Mesothelial cell of epicardium (in vitro differentiated cells): ENCODE measurements around the gene GCDH. TPM values are rescaled to one million over a fixed set of nuclear protein-coding genes. Genes with fewer than 3 reads are reported as not detected.

ENCODE experiments used
- DNase-seq, 2 experiments: peaks; one replicate each; pipeline ENCODE4 v3.0.0; 2021; ENCODE audit warnings: low spot score in 2 of 2; ENCODE audit not compliant: unreplicated experiment in 2 of 2
- H3K27ac Mint-ChIP-seq: 2 replicates; pipeline ENCODE4 v1.8.0; 2021; ENCODE audit warnings: mixed read lengths
- H3K27me3 Mint-ChIP-seq: 2 replicates; pipeline ENCODE4 v1.8.0; 2021; ENCODE audit warnings: low read depth, mixed read lengths
- H3K36me3 Mint-ChIP-seq: 2 replicates; pipeline ENCODE4 v1.8.0; 2021; ENCODE audit warnings: mixed read lengths
- H3K4me1 Mint-ChIP-seq: 2 replicates; pipeline ENCODE4 v1.8.0; 2021; ENCODE audit warnings: mixed read lengths
- H3K4me3 Mint-ChIP-seq: 2 replicates; pipeline ENCODE4 v1.8.0; 2021; ENCODE audit warnings: mild to moderate bottlenecking, moderate library complexity, mixed read lengths
- H3K9me3 Mint-ChIP-seq: 2 replicates; pipeline ENCODE4 v1.8.0; 2021; ENCODE audit warnings: mixed read lengths
- microRNA-seq: library from miRNA; unstranded; fragments of <30 nt; microRNA quantifications from one replicate; pipeline ENCODE4 v1.2.0, GENCODE V29; 2021; ENCODE audit warnings: inconsistent platforms, mixed read lengths
- total RNA-seq: library from RNA; stranded (reverse); gene quantifications from 3 replicates; pipeline ENCODE4 v1.2.1, GENCODE V29; 2021
- TF ChIP-seq, protein P1 (sequence below): fragments of 200-600 bp; sonication (generic); IDR thresholded peaks from one replicate; pipeline ENCODE4 v1.5.0; 2021; ENCODE audit warnings: antibody characterized with exemption; ENCODE audit not compliant: unreplicated experiment

The GCDH gene
- total RNA-seq, 1 donor from 2014 or later: 31.5 TPM

DNA sequence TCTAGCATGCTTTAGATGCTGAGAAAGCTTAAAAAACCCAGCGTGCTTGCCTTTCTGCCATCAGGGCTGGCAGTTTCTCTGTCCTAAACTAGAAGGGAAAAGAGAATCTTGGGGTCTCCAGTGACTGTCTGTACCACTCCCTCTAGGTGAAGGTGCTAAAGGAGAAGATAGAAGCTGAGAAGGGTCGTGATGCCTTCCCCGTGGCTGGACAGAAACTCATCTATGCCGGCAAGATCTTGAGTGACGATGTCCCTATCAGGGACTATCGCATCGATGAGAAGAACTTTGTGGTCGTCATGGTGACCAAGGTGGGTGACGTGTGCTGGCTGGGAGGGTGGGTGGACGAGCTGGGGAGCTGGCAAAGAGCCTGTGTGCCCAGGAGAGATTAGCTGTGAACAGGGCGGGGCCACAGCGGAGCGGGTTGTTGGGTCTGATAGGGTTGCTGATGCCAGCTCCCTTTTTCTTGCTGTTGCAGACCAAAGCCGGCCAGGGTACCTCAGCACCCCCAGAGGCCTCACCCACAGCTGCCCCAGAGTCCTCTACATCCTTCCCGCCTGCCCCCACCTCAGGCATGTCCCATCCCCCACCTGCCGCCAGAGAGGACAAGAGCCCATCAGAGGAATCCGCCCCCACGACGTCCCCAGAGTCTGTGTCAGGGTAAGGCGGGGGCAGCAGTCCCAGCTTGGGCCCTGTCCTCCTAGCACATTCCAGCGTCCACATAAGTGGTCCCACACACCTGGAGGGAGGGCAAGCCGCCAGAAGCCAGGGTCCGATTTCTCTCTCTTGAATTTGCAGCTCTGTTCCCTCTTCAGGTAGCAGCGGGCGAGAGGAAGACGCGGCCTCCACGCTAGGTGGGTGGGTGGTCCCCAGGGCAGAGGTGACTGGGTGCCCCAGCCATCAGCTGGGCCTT is 57.0 kb downstream of the GCDH start:
- H3K27ac Mint-ChIP-seq: peak overlapping the region; percentile 58
- no peak overlapping the region for H3K4me3 Mint-ChIP-seq
- DNase-seq: no peak
- H3K36me3 Mint-ChIP-seq: peaks cover 36% of the 10 kb centered on the region
- no peaks in the 10 kb centered on the region for H3K9me3 Mint-ChIP-seq
- peaks cover 28% of the 10 kb centered on the region for H3K4me1 Mint-ChIP-seq
- no peaks in the 10 kb centered on the region for H3K27me3 Mint-ChIP-seq
- TF ChIP-seq, protein P1, sequence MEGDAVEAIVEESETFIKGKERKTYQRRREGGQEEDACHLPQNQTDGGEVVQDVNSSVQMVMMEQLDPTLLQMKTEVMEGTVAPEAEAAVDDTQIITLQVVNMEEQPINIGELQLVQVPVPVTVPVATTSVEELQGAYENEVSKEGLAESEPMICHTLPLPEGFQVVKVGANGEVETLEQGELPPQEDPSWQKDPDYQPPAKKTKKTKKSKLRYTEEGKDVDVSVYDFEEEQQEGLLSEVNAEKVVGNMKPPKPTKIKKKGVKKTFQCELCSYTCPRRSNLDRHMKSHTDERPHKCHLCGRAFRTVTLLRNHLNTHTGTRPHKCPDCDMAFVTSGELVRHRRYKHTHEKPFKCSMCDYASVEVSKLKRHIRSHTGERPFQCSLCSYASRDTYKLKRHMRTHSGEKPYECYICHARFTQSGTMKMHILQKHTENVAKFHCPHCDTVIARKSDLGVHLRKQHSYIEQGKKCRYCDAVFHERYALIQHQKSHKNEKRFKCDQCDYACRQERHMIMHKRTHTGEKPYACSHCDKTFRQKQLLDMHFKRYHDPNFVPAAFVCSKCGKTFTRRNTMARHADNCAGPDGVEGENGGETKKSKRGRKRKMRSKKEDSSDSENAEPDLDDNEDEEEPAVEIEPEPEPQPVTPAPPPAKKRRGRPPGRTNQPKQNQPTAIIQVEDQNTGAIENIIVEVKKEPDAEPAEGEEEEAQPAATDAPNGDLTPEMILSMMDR: no peak

DNA sequence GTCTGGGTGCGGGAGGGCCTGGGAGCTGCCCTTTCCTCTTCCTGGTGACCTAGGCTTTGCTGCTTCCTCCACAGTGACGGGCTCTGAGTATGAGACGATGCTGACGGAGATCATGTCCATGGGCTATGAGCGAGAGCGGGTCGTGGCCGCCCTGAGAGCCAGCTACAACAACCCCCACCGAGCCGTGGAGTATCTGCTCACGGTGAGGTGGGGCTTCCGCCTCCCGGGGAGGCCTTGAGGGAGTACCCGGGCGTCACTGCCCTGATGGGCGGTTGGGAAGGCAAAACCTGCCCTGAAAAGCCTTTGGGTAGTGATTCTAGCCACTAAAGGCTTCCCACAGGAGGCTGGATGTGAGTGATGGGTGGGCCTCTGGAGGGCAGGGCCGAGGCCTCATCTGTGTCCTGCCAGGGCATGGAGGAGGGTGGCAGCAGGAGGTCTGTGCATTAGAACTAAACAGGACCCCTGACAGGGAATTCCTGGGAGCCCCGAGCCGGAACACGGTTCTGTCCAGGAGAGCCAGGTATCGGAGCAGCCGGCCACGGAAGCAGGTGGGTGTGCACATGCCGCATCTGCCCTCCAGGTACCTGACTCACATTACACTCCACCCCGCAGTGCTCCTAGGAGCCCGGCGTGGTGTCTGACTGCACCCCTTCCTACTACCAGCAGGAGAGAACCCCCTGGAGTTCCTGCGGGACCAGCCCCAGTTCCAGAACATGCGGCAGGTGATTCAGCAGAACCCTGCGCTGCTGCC is 57.8 kb downstream of the GCDH start:
- H3K4me1 Mint-ChIP-seq: peaks cover 29% of the 10 kb centered on the region
- no peaks in the 10 kb centered on the region for H3K9me3 Mint-ChIP-seq

More for the DNA sequence above, 57.8 kb downstream of the GCDH start:
- Mint-ChIP-seq H3K4me3 (no peak overlapping the region), H3K27ac (no peak overlapping the region), H3K36me3 (peaks cover 30% of the 10 kb centered on the region), H3K27me3 (no peaks in the 10 kb centered on the region)
- no peak for DNase-seq
- TF ChIP-seq, protein P1: no peak

Small RNA genes within 50 kb of the gene (microRNA-seq; reads per million reads assigned to microRNA genes)
- gene MIR5695 (0.88 reads per million), gene MIR6515 (3.2 reads per million, percentile 6 among the genes with 10 or more reads in this experiment), gene MIR6794 (not detected)

Other genes with a start within 250 kb of the GCDH start
- gene MAN2B1, start 224.4 kb upstream of the GCDH start, total RNA-seq: 105 to 109 TPM (median 107 TPM) in 3 replicates
- gene WDR83, start 224.4 kb upstream of the GCDH start, total RNA-seq: 12.5 to 14.6 TPM (median 13.6 TPM) in 3 replicates
- gene DHPS, start 209.3 kb upstream of the GCDH start, total RNA-seq: 91.3 to 101 TPM (median 97.0 TPM) in 3 replicates
- gene GNG14, start 203.2 kb upstream of the GCDH start, total RNA-seq: not detected in 3 replicates
- 9.6 to 9.8 TPM (median 9.8 TPM) in 3 replicates for gene FBXW9, start 194.5 kb upstream of the GCDH start, total RNA-seq
- 105 to 116 TPM (median 105 TPM) in 3 replicates for gene TNPO2, start 167.2 kb upstream of the GCDH start, total RNA-seq
- 148 to 161 TPM (median 156 TPM) in 3 replicates for gene TRIR, start 156.5 kb upstream of the GCDH start, total RNA-seq
- gene GET3, start 153.7 kb upstream of the GCDH start, total RNA-seq: 44.6 to 49.8 TPM (median 46.9 TPM) in 3 replicates
- gene BEST2, start 139.4 kb upstream of the GCDH start, total RNA-seq: not detected in 3 replicates
- 89.2 to 93.7 TPM (median 92.7 TPM) in 3 replicates for gene HOOK2, start 115.6 kb upstream of the GCDH start, total RNA-seq
- gene JUNB, start 99.7 kb upstream of the GCDH start, total RNA-seq: 160 to 169 TPM (median 164 TPM) in 3 replicates
- gene PRDX2, start 89.4 kb upstream of the GCDH start, total RNA-seq: 361 to 381 TPM (median 380 TPM) in 3 replicates
- 8.4 to 11.4 TPM (median 8.8 TPM) in 3 replicates for gene THSD8, start 89.1 kb upstream of the GCDH start, total RNA-seq
- 17.5 to 22.7 TPM (median 19.8 TPM) in 3 replicates for gene RNASEH2A, start 84.6 kb upstream of the GCDH start, total RNA-seq
- gene RTBDN, start 56.6 kb upstream of the GCDH start, total RNA-seq: not detected in 3 replicates
- 4.0 to 5.8 TPM (median 4.4 TPM) in 3 replicates for gene MAST1, start 52.6 kb upstream of the GCDH start, total RNA-seq
- gene DNASE2, start 9.7 kb upstream of the GCDH start, total RNA-seq: 20.4 to 23.6 TPM (median 23.5 TPM) in 3 replicates
- gene KLF1, start 4.0 kb upstream of the GCDH start, total RNA-seq: 0.13 TPM in 1 of 3 replicates, not detected in the others
- 0.86 to 0.98 TPM (median 0.97 TPM) in 3 replicates for gene SYCE2, start 28.1 kb downstream of the GCDH start, total RNA-seq
- 54.5 to 58.4 TPM (median 58.3 TPM) in 3 replicates for gene FARSA, start 42.6 kb downstream of the GCDH start, total RNA-seq
- gene CALR, start 47.4 kb downstream of the GCDH start, total RNA-seq: 863 to 886 TPM (median 869 TPM) in 3 replicates
- gene RAD23A, start 54.7 kb downstream of the GCDH start, total RNA-seq: 78.6 to 87.4 TPM (median 80.7 TPM) in 3 replicates
- 18.7 to 19.1 TPM (median 18.8 TPM) in 3 replicates for gene GADD45GIP1, start 66.1 kb downstream of the GCDH start, total RNA-seq
- 0.16 TPM in 1 of 3 replicates, not detected in the others for gene DAND5, start 78.4 kb downstream of the GCDH start, total RNA-seq
- 52.4 to 55.5 TPM (median 53.8 TPM) in 3 replicates for gene NFIX, start 104.3 kb downstream of the GCDH start, total RNA-seq
- gene LYL1, start 211.7 kb downstream of the GCDH start, total RNA-seq: 3.4 to 4.0 TPM (median 3.8 TPM) in 3 replicates
- 53.9 to 58.6 TPM (median 57.0 TPM) in 3 replicates for gene TRMT1, start 225.6 kb downstream of the GCDH start, total RNA-seq
- 63.0 to 76.4 TPM (median 74.5 TPM) in 3 replicates for gene NACC1, start 227.1 kb downstream of the GCDH start, total RNA-seq